T-helper 2 cell treated with Interferon-gamma antibody and Interleukin-4, amounts not matched to agents 5 μg/mL and 100 μg/mL, for 36 hours (primary cell): Measurements from ENCODE around the gene ARHGEF3.
A peak's percentile ranks its signal among the peaks of the same experiment; 100 is the strongest.

Source experiments
- DNase-seq: peaks from one replicate; pipeline ENCODE4 v3.0.0; 2021; ENCODE audit warnings: low spot score
- H3K27ac Mint-ChIP-seq: one replicate; pipeline ENCODE4 v1.8.0; 2021; ENCODE audit warnings: mild to moderate bottlenecking, mixed read lengths
- H3K27me3 Mint-ChIP-seq: one replicate; pipeline ENCODE4 v1.8.0; 2021; ENCODE audit warnings: low read depth, mixed read lengths
- H3K36me3 Mint-ChIP-seq: one replicate; pipeline ENCODE4 v1.8.0; 2021; ENCODE audit warnings: low read depth, mixed read lengths
- H3K4me1 Mint-ChIP-seq: one replicate; pipeline ENCODE4 v1.8.0; 2021; ENCODE audit warnings: low read depth, mixed read lengths
- H3K4me3 Mint-ChIP-seq: one replicate; pipeline ENCODE4 v1.8.0; 2022; ENCODE audit warnings: mild to moderate bottlenecking, moderate library complexity, mixed read lengths
- H3K9me3 Mint-ChIP-seq: one replicate; pipeline ENCODE4 v1.8.0; 2021; ENCODE audit warnings: mixed read lengths

Gene ARHGEF3

DNA sequence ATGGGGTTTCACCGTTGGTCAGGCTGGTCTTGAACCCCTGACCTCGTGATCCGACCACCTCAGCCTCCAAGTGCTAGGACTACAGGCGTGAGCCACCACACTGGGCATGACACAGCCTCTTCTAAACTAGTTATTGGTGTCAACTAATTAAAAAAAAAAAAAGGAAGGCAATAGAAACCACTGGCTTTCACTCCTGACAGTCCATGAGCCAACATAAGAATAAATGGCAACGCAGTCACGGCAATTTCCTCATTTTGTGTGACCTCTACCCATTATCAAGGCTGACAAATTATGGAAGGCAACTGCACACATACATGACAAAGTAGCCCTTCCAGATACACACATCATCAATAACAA is 5.9 kb downstream of the ARHGEF3 start:
- H3K27ac Mint-ChIP-seq: peak overlapping the region; percentile 57
- peak overlapping the region; percentile 55 for H3K4me3 Mint-ChIP-seq
- H3K27me3 Mint-ChIP-seq: no peaks in the 10 kb centered on the region
- DNase-seq: no peak
- peaks cover 57% of the 10 kb centered on the region for H3K36me3 Mint-ChIP-seq
- peaks cover 64% of the 10 kb centered on the region for H3K4me1 Mint-ChIP-seq
- H3K9me3 Mint-ChIP-seq: peaks cover 3% of the 10 kb centered on the region

DNA sequence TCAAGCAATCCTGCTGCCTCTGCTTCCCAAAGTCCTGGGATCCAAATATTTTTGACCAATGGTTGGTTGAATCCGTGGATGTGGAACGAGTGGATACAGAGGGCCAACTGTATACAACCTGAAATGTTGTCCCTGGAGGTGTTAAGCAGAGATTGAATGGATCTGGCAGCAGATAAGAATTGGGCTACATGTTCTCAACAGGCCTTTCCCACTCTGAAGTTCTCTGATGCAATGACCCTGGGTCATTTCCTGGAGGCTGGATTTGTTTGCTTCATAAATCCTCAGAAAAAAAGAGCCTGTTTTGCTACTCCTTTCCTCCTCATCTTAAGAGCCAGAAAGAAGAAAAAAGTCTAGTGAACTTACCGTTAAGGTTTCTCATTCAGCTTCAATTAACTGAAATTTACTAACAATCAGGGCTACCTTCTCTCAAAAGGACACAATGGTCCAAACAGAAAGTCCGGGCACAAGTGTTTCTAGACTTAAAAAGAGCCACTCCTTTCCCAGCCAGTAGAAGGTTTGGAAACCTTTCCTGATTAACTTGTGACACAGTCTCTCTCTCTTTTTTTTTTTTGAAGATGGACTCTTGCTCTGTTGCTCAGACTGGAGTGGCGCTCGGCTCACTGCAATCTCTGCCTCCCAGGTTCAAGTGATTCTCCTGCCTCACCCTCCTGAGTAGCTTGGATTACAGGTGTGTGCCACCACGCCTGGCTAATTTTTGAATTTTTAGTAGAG is 6.5 kb downstream of the ARHGEF3 start:
- no peak overlapping the region for H3K4me3 Mint-ChIP-seq
- H3K36me3 Mint-ChIP-seq: peaks cover 54% of the 10 kb centered on the region
- DNase-seq: no peak

DNA sequence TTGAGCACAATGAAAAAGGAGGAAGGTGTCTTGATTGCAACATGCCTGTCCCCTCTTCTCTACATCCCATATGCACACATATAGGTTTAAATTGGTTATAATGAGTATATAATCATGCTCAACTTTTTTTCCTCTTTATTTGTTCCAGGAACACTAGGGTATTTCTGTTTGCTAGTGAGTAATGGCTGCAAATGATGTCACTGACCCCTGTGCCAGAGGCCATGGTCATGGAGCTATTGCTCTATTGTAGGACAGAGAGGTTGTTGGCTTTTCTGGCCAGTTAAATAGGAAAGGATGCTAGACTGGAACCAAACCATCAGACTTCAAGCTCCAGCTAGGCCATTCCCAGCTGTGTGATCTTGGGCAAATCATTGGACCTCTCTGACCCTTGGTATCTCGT is 9.6 kb downstream of the ARHGEF3 start:
- Mint-ChIP-seq H3K27me3 (no peaks in the 10 kb centered on the region), H3K9me3 (peaks cover 3% of the 10 kb centered on the region), H3K27ac (peak overlapping the region; percentile 60), H3K36me3 (peaks cover 55% of the 10 kb centered on the region), H3K4me3 (peak overlapping the region; percentile 45), H3K4me1 (peaks cover 69% of the 10 kb centered on the region)
- no peak for DNase-seq

More for the DNA sequence above, 6.5 kb downstream of the ARHGEF3 start:
- H3K4me1 Mint-ChIP-seq: peaks cover 64% of the 10 kb centered on the region
- H3K27me3 Mint-ChIP-seq: no peaks in the 10 kb centered on the region
- peaks cover 3% of the 10 kb centered on the region for H3K9me3 Mint-ChIP-seq
- H3K27ac Mint-ChIP-seq: no peak overlapping the region

DNA sequence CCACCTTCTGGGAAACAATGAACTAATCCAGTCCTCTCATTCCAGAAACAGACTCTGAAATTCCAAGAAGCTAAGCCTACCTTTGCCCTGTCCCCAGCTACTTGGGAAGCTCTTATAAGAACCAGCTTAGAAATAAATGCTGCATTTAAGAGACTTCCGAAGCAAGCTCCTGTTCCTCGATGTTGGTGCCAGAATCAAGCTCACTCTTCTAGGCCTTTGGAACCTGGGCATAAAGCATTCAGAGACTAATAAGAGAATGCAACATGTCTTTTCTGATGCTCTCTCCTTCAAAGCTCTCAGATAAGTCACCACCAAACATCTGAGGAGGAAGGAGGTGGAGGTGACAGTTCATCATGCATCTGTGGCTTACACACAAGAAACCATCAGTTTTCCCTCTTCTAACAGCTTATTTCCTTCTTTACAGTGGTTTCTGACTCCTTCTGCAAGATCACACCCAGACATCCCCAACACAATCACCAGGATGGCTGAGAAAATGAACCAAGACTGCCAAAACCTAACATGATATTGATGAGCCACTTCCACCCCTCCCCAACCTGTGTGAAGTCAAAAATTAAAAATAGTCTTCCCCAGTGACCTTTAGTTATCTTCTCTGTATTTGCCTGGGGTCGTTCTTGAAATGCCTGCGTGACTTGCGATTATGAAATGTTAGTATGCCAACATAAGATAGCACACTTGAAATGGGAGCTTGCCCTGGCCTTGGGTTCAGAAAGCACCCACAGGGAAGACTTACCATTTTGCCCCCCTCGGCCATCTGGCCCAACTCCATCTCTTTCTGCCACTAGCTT is 11.5 kb downstream of the ARHGEF3 start:
- Mint-ChIP-seq H3K4me1 (peaks cover 73% of the 10 kb centered on the region), H3K4me3 (peak overlapping the region; percentile 73), H3K27me3 (no peaks in the 10 kb centered on the region), H3K36me3 (peaks cover 54% of the 10 kb centered on the region), H3K27ac (peak overlapping the region; percentile 91), H3K9me3 (peaks cover 3% of the 10 kb centered on the region)
- peak; percentile 44 for DNase-seq

DNA sequence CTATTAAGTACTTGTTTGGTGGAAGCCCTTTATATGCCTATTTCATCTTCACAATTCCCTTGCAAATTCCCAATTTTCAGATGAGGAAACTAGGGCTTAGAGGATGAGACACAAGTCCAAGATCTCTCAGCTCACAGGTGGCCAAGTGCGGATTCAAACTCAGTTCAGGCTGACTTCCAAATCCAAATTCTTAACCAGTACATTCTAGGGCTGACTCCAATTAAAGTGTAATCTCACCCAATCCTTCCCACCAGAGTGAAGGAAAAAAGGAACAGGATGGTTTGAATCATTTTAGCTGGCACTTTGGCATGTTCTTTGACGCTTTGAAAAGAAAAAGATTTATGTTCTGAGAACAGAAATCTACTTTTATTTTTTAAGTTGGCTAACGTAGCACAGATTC is 12.7 kb downstream of the ARHGEF3 start:
- DNase-seq: no peak
- H3K4me1 Mint-ChIP-seq: peaks cover 83% of the 10 kb centered on the region
- peaks cover 53% of the 10 kb centered on the region for H3K36me3 Mint-ChIP-seq
- peak overlapping the region; percentile 91 for H3K27ac Mint-ChIP-seq
- peaks cover 3% of the 10 kb centered on the region for H3K9me3 Mint-ChIP-seq
- peak overlapping the region; percentile 73 for H3K4me3 Mint-ChIP-seq
- H3K27me3 Mint-ChIP-seq: no peaks in the 10 kb centered on the region

DNA sequence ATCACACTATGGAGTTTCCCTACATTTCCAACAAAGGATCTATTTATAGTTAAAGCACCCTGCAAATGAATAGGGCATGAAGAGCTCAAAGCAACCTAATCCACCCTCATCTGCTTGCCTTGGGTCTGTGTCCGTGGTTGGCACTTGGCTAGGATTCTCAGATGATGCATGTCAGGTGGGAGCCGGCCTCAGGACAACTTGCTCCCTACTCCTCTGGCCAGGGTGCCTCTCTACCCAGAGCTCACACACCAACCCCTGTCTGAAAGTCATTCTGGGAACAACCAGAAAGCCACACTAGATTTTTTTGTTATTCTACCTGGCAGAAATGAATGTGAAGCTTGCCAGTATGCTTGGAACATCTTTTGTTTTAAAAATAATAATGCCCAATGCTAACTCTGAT is 13.2 kb downstream of the ARHGEF3 start:
- Mint-ChIP-seq H3K9me3 (no peaks in the 10 kb centered on the region), H3K4me3 (peak overlapping the region; percentile 73), H3K4me1 (peaks cover 85% of the 10 kb centered on the region), H3K36me3 (peaks cover 54% of the 10 kb centered on the region), H3K27me3 (no peaks in the 10 kb centered on the region), H3K27ac (peak overlapping the region; percentile 91)
- DNase-seq: no peak

DNA sequence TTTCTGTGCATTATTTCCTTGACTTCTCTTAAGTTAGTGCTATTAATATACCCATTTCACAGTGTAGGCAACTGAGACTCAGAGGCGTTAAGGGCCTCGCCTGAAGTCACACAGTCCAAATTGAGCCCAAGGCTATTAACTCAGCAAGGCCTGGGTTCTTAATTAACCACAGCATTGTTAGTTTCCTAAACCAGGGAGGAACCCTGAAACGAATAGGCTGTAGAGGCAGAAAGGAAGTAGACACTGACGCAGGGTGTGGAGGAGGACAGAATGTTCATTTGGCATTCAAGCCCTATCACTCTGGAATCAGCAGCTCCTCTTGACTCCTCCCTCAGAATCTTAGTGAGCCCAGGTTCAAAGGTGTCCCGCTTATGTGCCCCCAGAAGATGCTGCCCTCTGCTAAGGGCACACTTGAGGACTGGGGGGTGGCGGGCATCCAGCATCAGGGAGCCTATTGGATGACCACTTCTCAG is 13.9 kb downstream of the ARHGEF3 start:
- H3K27ac Mint-ChIP-seq: peak overlapping the region; percentile 91
- peaks cover 92% of the 10 kb centered on the region for H3K4me1 Mint-ChIP-seq
- peak; percentile 48 for DNase-seq
- no peaks in the 10 kb centered on the region for H3K9me3 Mint-ChIP-seq
- H3K27me3 Mint-ChIP-seq: no peaks in the 10 kb centered on the region
- H3K36me3 Mint-ChIP-seq: peaks cover 57% of the 10 kb centered on the region
- peak overlapping the region; percentile 73 for H3K4me3 Mint-ChIP-seq

DNA sequence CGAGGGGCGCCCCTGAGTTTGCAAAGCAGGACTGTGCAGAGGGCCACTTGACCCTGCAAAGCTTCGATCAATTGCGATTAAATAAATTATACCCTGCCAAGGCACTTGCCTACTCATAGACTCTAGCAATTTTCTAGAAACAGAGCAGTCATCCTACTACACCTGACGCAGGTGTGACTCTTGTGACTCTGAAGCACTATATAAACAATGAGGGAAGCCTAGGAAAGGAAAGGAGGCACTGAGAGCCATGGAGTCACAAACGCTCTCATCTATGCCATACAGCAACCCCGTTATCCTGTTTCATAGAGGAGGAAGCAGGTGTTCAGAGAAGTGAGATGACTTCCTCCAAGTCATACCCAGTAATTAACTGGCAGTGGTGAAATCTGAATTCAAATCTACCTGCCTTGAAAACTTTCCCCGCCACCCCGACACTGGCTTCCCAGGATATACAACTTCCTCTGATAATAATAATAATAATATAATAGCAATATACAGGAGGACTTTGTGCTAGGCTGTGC is 14.4 kb downstream of the ARHGEF3 start:
- DNase-seq: no peak
- Mint-ChIP-seq H3K27me3 (no peaks in the 10 kb centered on the region), H3K4me3 (peak overlapping the region; percentile 84), H3K36me3 (peaks cover 54% of the 10 kb centered on the region), H3K9me3 (no peaks in the 10 kb centered on the region), H3K4me1 (peaks cover 94% of the 10 kb centered on the region), H3K27ac (peak overlapping the region; percentile 91)

DNA sequence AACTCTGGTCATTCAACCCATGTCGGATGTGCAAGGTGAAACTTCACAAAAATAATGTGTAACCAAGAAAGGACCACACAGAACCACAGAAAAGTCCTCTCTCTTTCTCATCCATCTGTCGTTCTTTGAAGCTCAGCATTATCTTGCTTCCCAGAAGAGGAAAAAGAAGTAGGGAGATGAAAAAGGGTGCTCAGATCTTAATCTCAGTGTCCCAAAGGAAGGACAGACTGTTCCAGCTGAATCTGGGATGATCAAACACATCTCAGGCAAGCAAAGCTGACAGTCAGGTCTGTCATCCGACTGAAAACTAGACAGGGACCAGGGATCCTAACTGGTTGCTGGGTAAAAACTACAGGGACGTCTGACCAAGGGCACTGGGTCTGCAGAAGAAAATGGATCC is 16.2 kb downstream of the ARHGEF3 start:
- Mint-ChIP-seq H3K9me3 (no peaks in the 10 kb centered on the region), H3K27ac (peak overlapping the region; percentile 98), H3K36me3 (peaks cover 55% of the 10 kb centered on the region), H3K4me3 (peak overlapping the region; percentile 84), H3K27me3 (no peaks in the 10 kb centered on the region), H3K4me1 (peaks cover 91% of the 10 kb centered on the region)
- DNase-seq: no peak

DNA sequence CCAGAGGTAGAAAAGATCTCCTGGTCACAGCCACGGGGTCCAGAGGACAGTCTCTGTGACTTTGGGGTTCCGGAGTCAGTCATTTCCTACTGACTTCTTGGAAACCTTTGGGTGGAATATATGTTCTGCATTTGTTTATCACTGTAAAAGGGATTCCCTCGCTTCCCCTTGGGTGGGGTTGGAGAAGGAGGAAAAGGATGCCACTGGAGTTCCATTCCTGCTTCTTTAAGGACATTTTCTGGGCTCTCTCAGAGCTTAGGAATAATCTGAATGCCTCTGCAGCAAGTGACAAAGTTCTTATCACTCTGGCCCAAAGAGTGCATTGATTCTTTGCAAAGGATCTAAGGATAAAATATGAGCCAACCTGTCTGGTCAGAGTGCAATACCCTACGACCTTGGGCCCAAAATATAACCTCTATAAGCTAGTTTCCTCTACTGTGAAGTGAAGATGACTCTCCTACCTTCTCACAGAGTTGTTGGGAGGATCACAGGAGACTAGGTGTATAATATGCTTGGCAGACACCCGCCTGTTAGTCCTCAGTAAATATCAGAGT is 17.2 kb downstream of the ARHGEF3 start:
- DNase-seq: no peak
- peaks cover 60% of the 10 kb centered on the region for H3K36me3 Mint-ChIP-seq
- H3K27ac Mint-ChIP-seq: peak overlapping the region; percentile 98
- peak overlapping the region; percentile 84 for H3K4me3 Mint-ChIP-seq
- H3K4me1 Mint-ChIP-seq: peaks cover 91% of the 10 kb centered on the region
- no peaks in the 10 kb centered on the region for H3K27me3 Mint-ChIP-seq
- no peaks in the 10 kb centered on the region for H3K9me3 Mint-ChIP-seq

DNA sequence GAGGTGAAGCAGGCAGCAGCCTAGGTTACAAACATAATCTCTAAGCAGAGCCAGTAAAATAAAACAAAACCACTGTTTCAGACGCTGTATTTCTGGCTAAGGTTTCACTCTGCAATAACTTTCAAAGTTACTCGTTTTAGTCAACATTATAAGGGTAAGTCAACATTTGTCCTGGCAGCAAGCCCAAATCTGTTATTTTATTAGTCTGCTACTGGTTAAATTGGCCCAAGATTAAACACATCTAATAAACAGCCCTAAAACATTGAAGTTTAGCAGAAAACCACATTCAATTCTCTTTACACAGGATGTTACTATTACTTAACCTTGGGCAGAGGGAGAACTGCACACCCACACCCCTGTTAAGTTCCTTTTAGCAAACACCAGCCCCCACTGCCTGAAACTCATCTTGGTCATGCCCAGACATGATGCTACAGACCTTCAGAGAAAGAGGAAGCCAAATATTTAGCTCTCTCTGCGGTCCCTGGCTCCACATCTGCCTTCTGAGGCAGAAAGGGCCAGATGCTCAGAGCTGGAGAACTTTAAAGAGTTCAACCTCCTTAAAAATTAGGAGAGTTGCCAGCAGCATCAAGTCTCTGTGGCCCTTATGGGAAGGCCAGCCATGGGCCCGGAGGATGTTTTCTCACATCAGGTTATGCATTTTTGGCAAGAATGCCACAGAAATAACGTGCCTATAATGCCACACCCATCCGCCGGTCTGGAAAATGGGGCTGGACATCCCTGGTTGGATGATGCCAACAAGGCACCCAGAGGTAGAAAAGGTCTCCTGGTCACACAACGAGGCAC is 17.9 kb downstream of the ARHGEF3 start:
- H3K36me3 Mint-ChIP-seq: peaks cover 60% of the 10 kb centered on the region
- peak overlapping the region; percentile 98 for H3K27ac Mint-ChIP-seq
- no peaks in the 10 kb centered on the region for H3K9me3 Mint-ChIP-seq
- peaks cover 89% of the 10 kb centered on the region for H3K4me1 Mint-ChIP-seq
- H3K4me3 Mint-ChIP-seq: peak overlapping the region; percentile 84
- DNase-seq: peak; percentile 77
- no peaks in the 10 kb centered on the region for H3K27me3 Mint-ChIP-seq

DNA sequence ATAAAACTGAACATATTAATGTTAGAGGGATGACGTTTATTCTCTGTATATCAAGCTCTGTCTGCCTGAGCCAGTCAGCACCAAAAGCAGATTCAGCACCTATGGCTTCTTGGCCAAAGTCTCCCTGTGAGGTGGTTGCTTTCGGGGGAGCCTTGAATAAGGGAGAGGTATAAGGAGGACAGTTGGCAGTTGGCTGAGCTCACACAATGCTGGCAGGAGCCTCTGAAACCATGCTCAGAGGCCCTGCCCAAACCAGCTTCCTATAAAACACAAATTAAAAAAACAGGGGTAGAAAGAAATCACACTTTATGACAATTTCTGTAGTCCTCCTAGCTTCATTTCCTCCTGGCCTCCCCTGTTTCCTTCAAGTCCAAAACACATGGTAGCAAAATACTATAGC is 18.8 kb downstream of the ARHGEF3 start:
- peak overlapping the region; percentile 84 for H3K4me3 Mint-ChIP-seq
- DNase-seq: no peak
- H3K36me3 Mint-ChIP-seq: peaks cover 61% of the 10 kb centered on the region
- peak overlapping the region; percentile 98 for H3K27ac Mint-ChIP-seq
- no peaks in the 10 kb centered on the region for H3K9me3 Mint-ChIP-seq
- H3K27me3 Mint-ChIP-seq: no peaks in the 10 kb centered on the region
- H3K4me1 Mint-ChIP-seq: peaks cover 86% of the 10 kb centered on the region

DNA sequence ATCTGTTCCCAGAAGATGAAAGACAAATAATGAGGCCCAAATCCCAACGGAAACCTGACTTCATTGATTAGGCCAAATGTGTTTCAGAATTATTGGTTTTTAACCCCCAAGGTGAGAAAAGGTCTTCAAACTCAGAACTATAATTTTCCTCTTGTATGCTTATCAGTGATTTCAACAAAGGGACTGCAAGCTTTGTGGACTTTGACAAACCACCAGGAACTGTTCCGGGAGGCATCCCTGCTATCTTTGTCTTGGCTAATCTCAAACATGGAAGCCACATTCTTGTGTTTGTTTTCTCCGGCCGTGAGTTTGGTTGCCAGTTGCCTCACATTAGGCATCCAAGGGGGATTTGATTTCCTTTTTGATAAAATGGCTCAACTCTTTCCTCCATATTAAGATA is 19.5 kb downstream of the ARHGEF3 start:
- no peak for DNase-seq
- no peaks in the 10 kb centered on the region for H3K9me3 Mint-ChIP-seq
- peaks cover 66% of the 10 kb centered on the region for H3K36me3 Mint-ChIP-seq
- no peaks in the 10 kb centered on the region for H3K27me3 Mint-ChIP-seq
- peak overlapping the region; percentile 98 for H3K27ac Mint-ChIP-seq
- peaks cover 86% of the 10 kb centered on the region for H3K4me1 Mint-ChIP-seq
- H3K4me3 Mint-ChIP-seq: peak overlapping the region; percentile 84
